Liver (tissue), 9 donors: ENCODE measurements around the gene KATNB1. TPM values are rescaled to one million over a fixed set of nuclear protein-coding genes. Genes with fewer than 3 reads are reported as not detected.

Experiments used
- DNase-seq: peaks from one replicate; pipeline ENCODE4 v3.0.0-alpha.2; 2017; ENCODE audit warnings: low spot score
- H3K27ac ChIP-seq, 2 donors: one replicate each; pipeline ENCODE4 v1.7.0; 2013; ENCODE audit warnings: inconsistent platforms in 2 of 2, low read length in 2 of 2, control low read depth in 1 of 2, low read depth in 1 of 2, mild to moderate bottlenecking in 1 of 2
- H3K27me3 ChIP-seq, 4 donors: one replicate each; pipeline versions ENCODE4 v1.6.1 to v1.7.0; 2013; ENCODE audit warnings: low read length in 3 of 4, inconsistent platforms in 1 of 4, mild to moderate bottlenecking in 1 of 4, moderate library complexity in 1 of 4; ENCODE audit not compliant: control insufficient read depth in 4 of 4, insufficient read depth in 4 of 4
- H3K36me3 ChIP-seq, 4 donors: one replicate each; pipeline versions ENCODE4 v1.6.1 to v1.7.0; 2013; ENCODE audit warnings: low read length in 3 of 4, mild to moderate bottlenecking in 3 of 4, low read depth in 1 of 4, moderate library complexity in 1 of 4; ENCODE audit not compliant: control insufficient read depth in 4 of 4, insufficient read depth in 3 of 4
- H3K4me1 ChIP-seq, 4 donors: one replicate each; pipeline versions ENCODE4 v1.6.1 to v1.7.0; 2013; ENCODE audit warnings: low read length in 3 of 4, mild to moderate bottlenecking in 3 of 4, moderate library complexity in 1 of 4; ENCODE audit not compliant: control insufficient read depth in 4 of 4, insufficient read depth in 4 of 4
- H3K4me3 ChIP-seq, 3 donors: one replicate each; pipeline versions ENCODE4 v1.6.1 to v1.7.0; 2013; ENCODE audit warnings: low read length in 3 of 3, control low read depth in 1 of 3, low read depth in 1 of 3, mild to moderate bottlenecking in 1 of 3
- H3K9ac ChIP-seq, 2 donors: one replicate each; pipeline ENCODE4 v1.7.0; 2013; ENCODE audit warnings: low read length in 2 of 2, mild to moderate bottlenecking in 2 of 2, moderate library complexity in 2 of 2, control low read depth in 1 of 2, low read depth in 1 of 2
- H3K9me3 ChIP-seq, 4 donors: one replicate each; pipeline versions ENCODE4 v1.6.1 to v1.7.0; 2013; ENCODE audit warnings: low read length in 3 of 4; ENCODE audit not compliant: control insufficient read depth in 4 of 4
- ATF3 ChIP-seq: IDR thresholded peaks from 2 replicates; pipeline ENCODE4 v1.6.1; 2016; ENCODE audit warnings: antibody characterized with exemption
- CTCF ChIP-seq: fragments of 150-350 bp; IDR thresholded peaks from 2 replicates; pipeline ENCODE4 v1.5.1; 2017; ENCODE audit warnings: improper control_type of control experiment, low read depth, low read length; ENCODE audit not compliant: missing input control
- EGR1 ChIP-seq, 2 donors: IDR thresholded peaks; 2 replicates each; pipeline ENCODE4 v1.6.1; 2016 to 2018; ENCODE audit warnings: antibody characterized with exemption in 2 of 2, low read depth in 2 of 2
- FOXA1 ChIP-seq: IDR thresholded peaks from 2 replicates; pipeline ENCODE4 v1.6.1; 2016; ENCODE audit warnings: antibody characterized with exemption
- FOXA2 ChIP-seq: IDR thresholded peaks from 2 replicates; pipeline ENCODE4 v1.6.1; 2016; ENCODE audit warnings: antibody characterized with exemption
- GABPA ChIP-seq, 2 donors: IDR thresholded peaks in 1 of 2; conservative IDR thresholded peaks in 1 of 2; 2 replicates each; pipeline ENCODE4 v1.6.1; 2016; ENCODE audit warnings: antibody characterized with exemption in 2 of 2, mild to moderate bottlenecking in 1 of 2, moderate library complexity in 1 of 2
- HNF4A ChIP-seq, 2 donors: conservative IDR thresholded peaks; 2 replicates each; pipeline ENCODE4 v1.6.1; 2016; ENCODE audit warnings: antibody characterized with exemption in 2 of 2, mild to moderate bottlenecking in 2 of 2
- HNF4G ChIP-seq: IDR thresholded peaks from 2 replicates; pipeline ENCODE4 v1.6.1; 2016; ENCODE audit warnings: antibody characterized with exemption
- JUND ChIP-seq, 2 donors: IDR thresholded peaks; 2 replicates each; pipeline ENCODE4 v1.6.1; 2016; ENCODE audit warnings: antibody characterized with exemption in 2 of 2
- MAX ChIP-seq: IDR thresholded peaks from 2 replicates; pipeline ENCODE4 v1.6.1; 2016; ENCODE audit warnings: antibody characterized with exemption
- NR2F2 ChIP-seq: IDR thresholded peaks from 2 replicates; pipeline ENCODE4 v1.6.1; 2016; ENCODE audit warnings: antibody characterized with exemption
- RAD21 ChIP-seq, 2 donors: IDR thresholded peaks; 2 replicates each; pipeline ENCODE4 v1.6.1; 2016; ENCODE audit warnings: antibody characterized with exemption in 2 of 2, mild to moderate bottlenecking in 2 of 2
- REST ChIP-seq: IDR thresholded peaks from 2 replicates; pipeline ENCODE4 v1.6.1; 2016; ENCODE audit warnings: antibody characterized with exemption, mild to moderate bottlenecking
- RXRA ChIP-seq, 2 donors: IDR thresholded peaks; 2 replicates each; pipeline ENCODE4 v1.6.1; 2017 to 2018; ENCODE audit warnings: antibody characterized with exemption in 2 of 2, mild to moderate bottlenecking in 1 of 2
- SP1 ChIP-seq: IDR thresholded peaks from 2 replicates; pipeline ENCODE4 v1.6.1; 2018; ENCODE audit warnings: antibody characterized with exemption, mild to moderate bottlenecking
- TAF1 ChIP-seq: conservative IDR thresholded peaks from 2 replicates; pipeline ENCODE4 v1.6.1; 2016; ENCODE audit warnings: antibody characterized with exemption, mild to moderate bottlenecking
- YY1 ChIP-seq: IDR thresholded peaks from 2 replicates; pipeline ENCODE4 v1.6.1; 2016; ENCODE audit warnings: antibody characterized with exemption, mild to moderate bottlenecking
- ZBTB33 ChIP-seq: IDR thresholded peaks from 2 replicates; pipeline ENCODE4 v1.6.1; 2016; ENCODE audit warnings: antibody characterized with exemption
- WGBS: extraction: QIAGEN DNeasy Blood & Tissue Kit; methylation state at CpG from one replicate; pipeline ENCODE4 v1.1.7; 2013; 5-methylcytosine and 5-hydroxymethylcytosine counted together
- polyA plus RNA-seq, 2 donors: library from polyadenylated mRNA; stranded (reverse) in 1 of 2; unstranded in 1 of 2; fragments of 200-250 nt in 1 of 2; fragments of >200 nt in 1 of 2; fragmentation: Nextera tagmentation in 1 of 2; extraction: Ambion mirVana in 1 of 2; gene quantifications; one replicate each; pipeline versions ENCODE4 v1.2.1 to v1.2.3, GENCODE V29; 2013 to 2015
- total RNA-seq, 2 donors: library from RNA; depleted of rRNA; stranded (reverse); fragments of >200 nt; gene quantifications; one replicate each; pipeline ENCODE4 v1.2.3, GENCODE V29; 2014
- donor health status: healthy.
- donor health status: healthy.
- donor health status: healthy.
- donor health status: healthy.
- donor health status: healthy.

KATNB1 gene
- total and polyA plus RNA-seq, 4 donors, result 4.5 to 16.4 (median 7.5) TPM

GRCh38 chr16:57706717-57707116 lies 28.9 kb upstream of the KATNB1 start:
- TF ChIP-seq TAF1 (no peak), SP1 (no peak), MAX (no peak), RXRA (IDR thresholded peaks at IDR 0.05) (no peak), NR2F2 (no peak), ATF3 (no peak), GABPA (IDR thresholded peaks at IDR 0.05 in 1 of 2, conservative IDR thresholded peaks at IDR 0.05 in 1 of 2) (no peak), HNF4G (no peak), FOXA1 (no peak), EGR1 (IDR thresholded peaks at IDR 0.05; ENCODE audit: low read depth in 2 of 2) (no peak), JUND (IDR thresholded peaks at IDR 0.05) (no peak), YY1 (no peak), RAD21 (IDR thresholded peaks at IDR 0.05) (no peak), CTCF (no peak), REST (no peak), HNF4A (conservative IDR thresholded peaks at IDR 0.05) (no peak), FOXA2 (no peak), ZBTB33 (no peak)
- Histone ChIP-seq H3K27ac (no peak overlapping the region), H3K36me3 (no peaks in the 10 kb centered on the region), H3K9ac (no peak overlapping the region), H3K4me1 (peaks cover 6 to 21% (median 16%) of the 10 kb centered on the region in 4 donors), H3K4me3 (no peak overlapping the region), H3K9me3 (no peaks in the 10 kb centered on the region), H3K27me3 (no peaks in the 10 kb centered on the region)
- DNase-seq, result no peak
- WGBS, result 96% methylated on average over 1 of the region's 1 CpG

GRCh38 chr16:57707331-57707730 lies 28.2 kb upstream of the KATNB1 start:
- WGBS, result 91% methylated on average over 11 of the region's 11 CpGs
- Histone ChIP-seq H3K36me3 (no peaks in the 10 kb centered on the region), H3K4me3 (no peak overlapping the region), H3K27me3 (no peaks in the 10 kb centered on the region), H3K4me1 (peaks cover 6 to 19% (median 16%) of the 10 kb centered on the region in 4 donors), H3K9ac (no peak overlapping the region), H3K27ac (no peak overlapping the region), H3K9me3 (no peaks in the 10 kb centered on the region)
- DNase-seq, result no peak
- TF ChIP-seq SP1, result no peak
- no peak for TF ChIP-seq ATF3
- no peak for TF ChIP-seq YY1
- no peak for TF ChIP-seq HNF4A (conservative IDR thresholded peaks at IDR 0.05)
- no peak for TF ChIP-seq CTCF
- TF ChIP-seq TAF1, result no peak
- no peak for TF ChIP-seq MAX
- TF ChIP-seq ZBTB33, result no peak
- no peak for TF ChIP-seq NR2F2
